GM18951 (cell line): ENCODE data around the gene MSRB3.

ENCODE experiments used
- POLR2A ChIP-seq: IDR thresholded peaks from 4 replicates; pipeline ENCODE4 v1.6.1; 2011; ENCODE audit warnings: mild to moderate bottlenecking; ENCODE audit not compliant: insufficient read length, insufficient read depth; ENCODE audit errors: extremely low read depth
- in situ Hi-C: fragments of 300-500 bp; cut with MboI; formaldehyde crosslinking; loops from one replicate; pipeline ENCODE4 v1.12.0; 2022; ENCODE audit warnings: low sequenced_read_pairs, mixed read lengths, inconsistent platforms; ENCODE audit not compliant: unreplicated experiment

Gene MSRB3

GRCh38 chr12:65278576-65279368 lies at the start of gene MSRB3:
Gene MSRB3 (plus strand): TSS chr12:65278683. CDS start chr12:65308580, 29,897 bp downstream.
- in situ Hi-C loops: no loop called here
- no peak for TF ChIP-seq POLR2A

- in situ Hi-C loops: no loop called here
- TF ChIP-seq POLR2A: no peak
Measured at GRCh38 chr12:65229441-65229840, 49.0 kb upstream of the MSRB3 start.

GRCh38 chr12:65232476-65233077 lies 45.9 kb upstream of the MSRB3 start:
- in situ Hi-C loops: no loop called here
- no peak for TF ChIP-seq POLR2A

GRCh38 chr12:65237153-65237552 lies 41.3 kb upstream of the MSRB3 start:
- TF ChIP-seq POLR2A: no peak
- in situ Hi-C loops: no loop called here

GRCh38 chr12:65238609-65239008 lies 39.9 kb upstream of the MSRB3 start:
- no peak for TF ChIP-seq POLR2A
- in situ Hi-C loops: no loop called here

- in situ Hi-C loops: no loop called here
- TF ChIP-seq POLR2A: no peak
Measured at GRCh38 chr12:65248656-65249633, 29.5 kb upstream of the MSRB3 start.

- in situ Hi-C loops: loop anchor here (25.0 kb wide), 1 partner anchor 365 kb away; no protein-coding TSS in a partner anchor
- TF ChIP-seq POLR2A: no peak
Measured at GRCh38 chr12:65252515-65252914, 26.0 kb upstream of the MSRB3 start.

- no peak for TF ChIP-seq POLR2A
- in situ Hi-C loops: loop anchor here (25.0 kb wide), 1 partner anchor 371 kb away; no protein-coding TSS in a partner anchor
Measured at GRCh38 chr12:65257986-65258385, 20.5 kb upstream of the MSRB3 start.

- in situ Hi-C loops: loop anchor here (25.0 kb wide), 1 partner anchor 372 kb away; no protein-coding TSS in a partner anchor
Measured at GRCh38 chr12:65259501-65259900, 19.0 kb upstream of the MSRB3 start.

GRCh38 chr12:65263777-65264176 lies 14.7 kb upstream of the MSRB3 start:
- in situ Hi-C loops: loop anchor here (25.0 kb wide), 1 partner anchor 376 kb away; no protein-coding TSS in a partner anchor
- TF ChIP-seq POLR2A: no peak

More at GRCh38 chr12:65259501-65259900, 19.0 kb upstream of the MSRB3 start:
- TF ChIP-seq POLR2A: no peak

- no peak for TF ChIP-seq POLR2A
- in situ Hi-C loops: loop anchor here (25.0 kb wide), 1 partner anchor 379 kb away; no protein-coding TSS in a partner anchor
Measured at GRCh38 chr12:65266408-65266807, 12.1 kb upstream of the MSRB3 start.

GRCh38 chr12:65269603-65270002 lies 8.9 kb upstream of the MSRB3 start:
- no peak for TF ChIP-seq POLR2A

GRCh38 chr12:65274602-65275272 lies 3.7 kb upstream of the MSRB3 start:
- TF ChIP-seq POLR2A: no peak
- in situ Hi-C loops: loop anchor here (25.0 kb wide), 1 partner anchor 387 kb away; no protein-coding TSS in a partner anchor

More at GRCh38 chr12:65269603-65270002, 8.9 kb upstream of the MSRB3 start:
- in situ Hi-C loops: loop anchor here (25.0 kb wide), 1 partner anchor 382 kb away; no protein-coding TSS in a partner anchor
